T follicular helper cell (primary cell): ENCODE data around the gene RAD51C.
"Not testable (repeated sequence)": the region's sequence is repeated elsewhere in the genome, so short reads cannot be mapped to it uniquely, and the experiment has no call there.

ENCODE experiments used
- DNase-seq: peaks from one replicate; pipeline ENCODE4 v3.0.0-alpha.2; 2020; ENCODE audit warnings: low read depth

Gene RAD51C

GRCh38 chr17:58741121-58741625 is 48.8 kb downstream of the RAD51C start:
- DNase-seq, result no peak

GRCh38 chr17:58747674-58748073 is 55.3 kb downstream of the RAD51C start:
- DNase-seq, result no peak

GRCh38 chr17:58749627-58750026 is 57.2 kb downstream of the RAD51C start:
- not testable (repeated sequence) for DNase-seq

- DNase-seq, result no peak
Measured at GRCh38 chr17:58753026-58753425, 60.6 kb downstream of the RAD51C start.

GRCh38 chr17:58755269-58755576 is 62.8 kb downstream of the RAD51C start:
- no peak for DNase-seq

GRCh38 chr17:58755577-58756245 is 63.3 kb downstream of the RAD51C start, which contains the start of gene PPM1E:
PPM1E (plus strand) TSS chr17:58755854.
- DNase-seq, result peak; percentile 7

- no peak for DNase-seq
Measured at GRCh38 chr17:58756246-58757161, 64.1 kb downstream of the RAD51C start.

DNA sequence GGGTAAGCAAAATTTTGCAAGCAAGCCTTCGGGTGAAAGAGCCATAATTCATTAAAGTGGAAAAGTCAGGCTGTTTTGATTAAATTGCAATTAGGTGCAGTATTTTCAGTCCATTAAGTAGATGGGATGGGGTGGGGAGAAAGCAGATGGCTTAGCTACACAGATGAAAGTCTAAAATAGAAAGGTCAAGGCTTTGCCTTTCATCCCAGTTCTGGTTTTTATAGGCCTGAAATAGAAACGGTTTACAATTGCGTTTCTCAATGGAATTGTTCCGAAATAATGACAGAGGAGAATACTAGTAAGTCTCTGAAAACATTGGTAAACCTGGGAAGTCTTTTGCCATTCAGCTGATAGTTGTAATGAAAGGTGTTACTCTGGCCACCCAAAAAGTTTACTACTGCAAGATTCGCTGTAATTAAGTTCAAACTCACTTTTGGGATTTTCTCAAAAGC is 64.8 kb downstream of the RAD51C start:
- DNase-seq, result no peak

DNA sequence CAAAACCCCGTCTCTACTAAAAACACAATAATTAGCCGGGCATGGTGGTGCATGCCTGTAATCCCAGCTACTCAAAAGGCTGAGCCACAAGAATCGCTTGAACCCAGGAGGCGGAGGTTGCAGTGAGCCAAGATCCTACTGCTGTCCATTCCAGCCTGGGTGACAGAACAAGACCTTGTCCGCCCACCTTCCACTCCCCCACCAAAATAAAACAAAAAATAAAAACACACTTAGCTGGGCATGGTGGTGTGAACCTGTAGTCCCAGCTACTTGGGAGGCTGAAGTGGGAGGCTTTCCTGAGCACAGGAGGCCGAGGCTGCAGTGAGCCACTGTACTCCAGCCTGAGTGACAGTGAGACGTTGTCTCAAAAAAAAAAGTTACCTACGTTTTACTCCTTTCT is 66.5 kb downstream of the RAD51C start:
- no peak for DNase-seq

GRCh38 chr17:58759522-58759921 is 67.1 kb downstream of the RAD51C start:
- no peak for DNase-seq

DNA sequence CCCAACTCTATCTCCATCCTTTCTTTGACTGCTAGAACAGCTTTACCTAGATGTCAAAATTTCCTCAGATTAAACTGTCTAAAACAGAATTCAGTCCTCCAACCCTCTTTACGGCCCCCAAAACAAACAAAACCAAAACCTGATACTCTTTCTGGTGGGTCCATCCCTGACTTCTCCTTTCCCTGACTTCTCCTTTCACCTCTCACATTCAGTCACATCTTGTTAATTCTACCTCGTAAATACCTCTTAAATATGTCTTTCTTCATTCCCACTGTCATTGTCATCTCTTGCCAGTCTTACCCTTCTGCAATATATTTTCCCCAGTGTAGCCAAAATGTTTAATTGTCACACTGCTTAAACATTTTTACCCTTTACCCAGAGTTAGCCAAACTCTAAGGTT is 67.8 kb downstream of the RAD51C start:
- DNase-seq, result no peak

DNA sequence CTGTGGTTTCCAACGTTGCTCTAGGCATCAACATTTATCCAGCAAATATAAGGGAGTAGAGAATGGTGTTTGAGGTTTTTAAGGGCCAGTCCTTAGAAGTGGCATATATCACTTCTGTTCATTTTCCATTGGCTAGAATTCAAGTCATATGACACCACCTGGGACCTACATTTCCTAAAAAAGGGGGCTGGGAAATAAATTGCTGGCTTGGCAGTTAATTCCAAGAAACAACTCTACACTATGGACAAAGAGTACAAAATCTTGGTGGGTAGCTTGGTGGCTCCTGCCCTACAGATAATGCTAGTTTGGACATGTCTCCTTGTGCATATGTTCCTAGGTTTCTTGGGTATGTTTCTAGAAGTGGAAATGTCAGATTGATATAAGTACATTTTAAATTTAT is 70.9 kb downstream of the RAD51C start:
- DNase-seq, result no peak

DNA sequence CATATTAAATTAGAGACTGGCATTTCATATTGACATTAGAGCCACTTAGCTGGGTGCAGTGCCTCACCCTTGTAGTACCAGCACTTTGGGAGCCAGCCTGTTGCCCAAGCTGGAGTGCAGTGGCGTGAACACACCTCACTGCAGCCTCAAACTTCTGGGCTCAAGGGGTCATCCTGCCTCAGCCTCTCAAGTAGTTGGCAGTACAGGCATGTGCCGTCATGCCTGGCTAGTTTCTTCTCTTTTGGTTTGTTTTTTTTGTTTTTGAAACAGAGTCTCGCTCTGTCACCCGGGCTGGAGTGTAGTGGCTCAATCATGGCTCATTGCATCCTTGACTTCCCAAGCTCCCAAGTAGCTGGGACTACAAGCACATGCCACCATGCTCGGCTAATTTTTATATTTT is 72.0 kb downstream of the RAD51C start:
- DNase-seq, result no peak

DNA sequence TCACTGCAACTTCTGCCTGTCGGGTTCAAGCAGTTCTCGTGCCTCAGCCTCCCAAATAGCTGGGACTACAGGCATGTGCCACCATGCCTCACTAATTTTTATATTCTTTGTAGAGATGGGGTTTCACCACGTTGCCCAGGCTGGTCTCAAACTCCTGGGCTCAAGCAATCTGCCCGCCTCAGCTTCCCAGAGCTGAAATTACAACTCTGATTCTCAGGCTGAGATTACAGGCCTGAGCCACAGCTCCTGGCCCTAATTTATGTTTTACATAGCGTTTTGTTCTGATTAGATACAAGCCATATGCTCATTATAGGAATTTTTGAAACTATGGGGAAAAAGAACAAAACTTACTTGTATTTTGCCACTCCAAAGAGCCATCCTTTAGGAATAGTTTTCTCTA is 86.1 kb downstream of the RAD51C start:
- not testable (repeated sequence) for DNase-seq

DNA sequence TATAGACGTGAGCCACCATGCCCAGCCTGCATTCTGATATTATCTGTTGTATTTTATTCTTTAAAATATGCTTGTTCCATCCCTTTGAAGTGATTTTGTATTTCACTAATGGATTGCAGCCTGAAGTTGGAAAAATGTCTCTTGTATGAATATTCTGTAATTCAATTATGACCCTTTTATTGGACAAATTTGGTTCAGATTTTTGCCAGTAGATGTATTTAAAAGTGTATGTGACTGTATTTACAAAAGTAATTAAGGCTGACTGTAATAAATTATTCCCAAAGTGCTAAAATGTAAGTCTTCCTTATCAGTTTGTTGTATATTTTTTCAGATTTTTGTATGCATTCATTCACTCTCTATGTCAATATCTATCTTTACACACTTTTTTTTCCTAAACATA is 87.0 kb downstream of the RAD51C start:
- DNase-seq, result no peak

- no peak for DNase-seq
Measured at GRCh38 chr17:58783380-58783779, 91.0 kb downstream of the RAD51C start.

- no peak for DNase-seq
Measured at GRCh38 chr17:58785097-58785496, 92.7 kb downstream of the RAD51C start.
